GM12878 (cell line): ENCODE results near the gene CNST.

Source experiments
- BHLHE40 ChIP-seq, 2 experiments: fragments of 450-650 bp in 1 of 2; IDR thresholded peaks; 2 replicates each; pipeline ENCODE4 v1.6.1; 2011 to 2017; ENCODE audit warnings: low read depth in 2 of 2, borderline replicate concordance in 1 of 2, improper control_type of control experiment in 1 of 2, low read length in 1 of 2, mild to moderate bottlenecking in 1 of 2
- E2F4 ChIP-seq: IDR thresholded peaks from 2 replicates; pipeline ENCODE4 v1.6.1; 2012; ENCODE audit warnings: low read depth, low read length, improper control_type of control experiment
- EP300 ChIP-seq, 2 experiments: fragments of 150-350 bp in 1 of 2; IDR thresholded peaks; 2 replicates each; pipeline ENCODE4 v1.6.1; 2011 to 2012; ENCODE audit warnings: low read depth in 2 of 2, low read length in 2 of 2, borderline replicate concordance in 1 of 2, improper control_type of control experiment in 1 of 2, inconsistent platforms in 1 of 2; ENCODE audit not compliant: control insufficient read depth in 1 of 2
- EZH2 ChIP-seq: IDR thresholded peaks from 2 replicates; pipeline ENCODE4 v1.6.1; 2012; ENCODE audit warnings: low read depth, mild to moderate bottlenecking, control low read depth, inconsistent platforms, low read length, borderline replicate concordance; ENCODE audit not compliant: control insufficient read depth
- HDGF ChIP-seq: fragments of 450-650 bp; IDR thresholded peaks from 2 replicates; pipeline ENCODE4 v1.6.1; 2016; ENCODE audit warnings: antibody characterized with exemption
- NFYA ChIP-seq: IDR thresholded peaks from 2 replicates; pipeline ENCODE4 v1.6.1; 2011; ENCODE audit warnings: low read depth, mild to moderate bottlenecking, low read length, improper control_type of control experiment, borderline replicate concordance
- NRF1 ChIP-seq: conservative IDR thresholded peaks from 2 replicates; pipeline ENCODE4 v1.6.1; 2011; ENCODE audit warnings: mild to moderate bottlenecking, low read depth, low read length, improper control_type of control experiment
- POLR2A ChIP-seq: IDR thresholded peaks from 2 replicates; pipeline ENCODE4 v1.6.1; 2011; ENCODE audit warnings: low read depth, mild to moderate bottlenecking, low read length
- SIX5 ChIP-seq: IDR thresholded peaks from 2 replicates; pipeline ENCODE4 v1.6.1; 2011; ENCODE audit warnings: mild to moderate bottlenecking, low read depth, low read length, moderate library complexity; ENCODE audit not compliant: severe bottlenecking
- ZNF592 ChIP-seq: fragments of 450-650 bp; IDR thresholded peaks from 2 replicates; pipeline ENCODE4 v1.6.1; 2017; ENCODE audit warnings: mild to moderate bottlenecking, moderate library complexity

GRCh38 chr1:246607462-246607861 is 41.2 kb downstream of the CNST start:
- TF ChIP-seq POLR2A = no peak
- no peak for TF ChIP-seq EP300 (IDR thresholded peaks at IDR 0.05; ENCODE audit: borderline replicate concordance in 1 of 2, control insufficient read depth in 1 of 2, low read depth in 2 of 2, low read length in 2 of 2)
- TF ChIP-seq NFYA = no peak
- TF ChIP-seq EZH2 = no peak
- no peak for TF ChIP-seq BHLHE40 (IDR thresholded peaks at IDR 0.05; ENCODE audit: borderline replicate concordance in 1 of 2, low read depth in 2 of 2, low read length in 1 of 2)
- TF ChIP-seq SIX5 = no peak
- no peak for TF ChIP-seq HDGF
- TF ChIP-seq NRF1 = no peak
- TF ChIP-seq ZNF592 = no peak
- no peak for TF ChIP-seq E2F4
